ENCODE measurements around the gene PNMA3. TPM values are rescaled to one million over a fixed set of nuclear protein-coding genes. Genes with fewer than 3 reads are reported as not detected.
"Not testable (repeated sequence)": the region's sequence is repeated elsewhere in the genome, so short reads cannot be mapped to it uniquely, and the experiment has no call there.

Gene PNMA3
- total RNA-seq (2014; rRNA removed; shearing (Covaris generic)) (not detected in 2 replicates), polyA plus RNA-seq (2016; fragmentation: Nextera tagmentation; extraction: Ambion mirVana) (not detected in 2 replicates)

- WGBS, 2 experiments (ENCODE audit: low coverage in 1 of 2, low lambda C conversion rate in 2 of 2, missing lambda C conversion rate in 2 of 2): 0 to 4% methylated on average over 8 to 13 of the region's 80 CpGs
- Histone ChIP-seq H3K4me2 (ENCODE audit: unreplicated experiment) (no peak within 1 kb of the TSS), H3K36me3 (ENCODE audit: low read depth) (no peaks in the 10 kb centered on the region), H3K27me3 (replicated peaks; ENCODE audit: insufficient read depth) (no peaks in the 10 kb centered on the region), H4K20me1 (ENCODE audit: insufficient read depth) (no peaks in the 10 kb centered on the region), H3K9me2 (ENCODE audit: insufficient read depth) (no peaks in the 10 kb centered on the region), H3K9me3 (ENCODE audit: low read depth) (no peaks in the 10 kb centered on the region), H3K4me1 (ENCODE audit: insufficient read depth) (no peaks in the 10 kb centered on the region), H3K79me2 (ENCODE audit: insufficient read depth) (no peaks in the 10 kb centered on the region), H3K9ac (no peak within 1 kb of the TSS), H3K27ac (no peak within 1 kb of the TSS), H2AFZ (no peak within 1 kb of the TSS), H3F3A (ENCODE audit: insufficient read depth) (no peaks in the 10 kb centered on the region), H3K4me3 (no peak within 1 kb of the TSS)
- in situ Hi-C loops (cut with MboI): no loop called here
- DNase-seq: peak; percentile 24
- TF ChIP-seq EZH2phosphoT487 (IDR thresholded peaks at IDR 0.05; ENCODE audit: insufficient read depth, low read depth) (no peak), EZH2 (IDR thresholded peaks at IDR 0.05; ENCODE audit: insufficient read depth, poor library complexity, severe bottlenecking) (no peak)
These were observed at the start of gene PNMA3 for GRCh38 chrX:153055871-153056749. PNMA3 (plus strand) TSS chrX:153056470; CDS start chrX:153057056, 586 bp downstream.

GRCh38 chrX:153017174-153017573, 39.1 kb upstream of the PNMA3 start:
- H3K36me3 ChIP-seq (ENCODE audit: low read depth); H3K4me3 ChIP-seq; H3K27ac ChIP-seq; H3F3A ChIP-seq (ENCODE audit: insufficient read depth); H3K4me2 ChIP-seq (ENCODE audit: unreplicated experiment); H3K4me1 ChIP-seq (ENCODE audit: insufficient read depth); H3K9me2 ChIP-seq (ENCODE audit: insufficient read depth); H3K9me3 ChIP-seq (ENCODE audit: low read depth); H4K20me1 ChIP-seq (ENCODE audit: insufficient read depth); in situ Hi-C loops (cut with MboI); H3K79me2 ChIP-seq (ENCODE audit: insufficient read depth); DNase-seq; H3K27me3 ChIP-seq (replicated peaks; ENCODE audit: insufficient read depth); H3K9ac ChIP-seq; H2AFZ ChIP-seq: not testable (repeated sequence)
- 4 to 28% methylated on average over 2 of the region's 2 CpGs for WGBS, 2 experiments (ENCODE audit: low coverage in 1 of 2, low lambda C conversion rate in 2 of 2, missing lambda C conversion rate in 2 of 2)

- H3K9ac ChIP-seq: no peak overlapping the region
- no peaks in the 10 kb centered on the region for H3F3A ChIP-seq (ENCODE audit: insufficient read depth)
- no peak overlapping the region for H2AFZ ChIP-seq
- no peak for DNase-seq
- no peaks in the 10 kb centered on the region for H3K9me3 ChIP-seq (ENCODE audit: low read depth)
- in situ Hi-C loops (cut with MboI): no loop called here
- no peaks in the 10 kb centered on the region for H4K20me1 ChIP-seq (ENCODE audit: insufficient read depth)
- no peak overlapping the region for H3K4me3 ChIP-seq
- no peak overlapping the region for H3K4me2 ChIP-seq (ENCODE audit: unreplicated experiment)
- no peaks in the 10 kb centered on the region for H3K27me3 ChIP-seq (replicated peaks; ENCODE audit: insufficient read depth)
- H3K4me1 ChIP-seq (ENCODE audit: insufficient read depth): no peaks in the 10 kb centered on the region
- no peak overlapping the region for H3K27ac ChIP-seq
- TF ChIP-seq EZH2 (IDR thresholded peaks at IDR 0.05; ENCODE audit: insufficient read depth, poor library complexity, severe bottlenecking): no peak
- no peak for TF ChIP-seq EZH2phosphoT487 (IDR thresholded peaks at IDR 0.05; ENCODE audit: insufficient read depth, low read depth)
- H3K79me2 ChIP-seq (ENCODE audit: insufficient read depth): no peaks in the 10 kb centered on the region
- H3K9me2 ChIP-seq (ENCODE audit: insufficient read depth): no peaks in the 10 kb centered on the region
- H3K36me3 ChIP-seq (ENCODE audit: low read depth): no peaks in the 10 kb centered on the region
- 47 to 53% methylated on average over 3 of the region's 3 CpGs for WGBS, 2 experiments (ENCODE audit: low coverage in 1 of 2, low lambda C conversion rate in 2 of 2, missing lambda C conversion rate in 2 of 2)
These were observed 37.1 kb upstream of the PNMA3 start for GRCh38 chrX:153019166-153019565.

GRCh38 chrX:153026501-153026900, 29.8 kb upstream of the PNMA3 start:
- in situ Hi-C loops (cut with MboI): loop anchor here (25.0 kb wide), 1 partner anchor 411 kb away; the partner anchor contains the start of gene TREX2
- not testable (repeated sequence) for DNase-seq; H3K9me3 ChIP-seq (ENCODE audit: low read depth); H2AFZ ChIP-seq; H3K4me3 ChIP-seq; H3K4me1 ChIP-seq (ENCODE audit: insufficient read depth); H3K36me3 ChIP-seq (ENCODE audit: low read depth); H4K20me1 ChIP-seq (ENCODE audit: insufficient read depth); H3K4me2 ChIP-seq (ENCODE audit: unreplicated experiment); H3K27ac ChIP-seq; H3K9ac ChIP-seq; H3K27me3 ChIP-seq (replicated peaks; ENCODE audit: insufficient read depth); H3K9me2 ChIP-seq (ENCODE audit: insufficient read depth); H3F3A ChIP-seq (ENCODE audit: insufficient read depth); H3K79me2 ChIP-seq (ENCODE audit: insufficient read depth)
- WGBS, 2 experiments (ENCODE audit: low coverage in 1 of 2, low lambda C conversion rate in 2 of 2, missing lambda C conversion rate in 2 of 2): 30 to 40% methylated on average over 1 to 2 of the region's 2 CpGs

GRCh38 chrX:153028487-153028886, 27.8 kb upstream of the PNMA3 start:
- H3K36me3 ChIP-seq (ENCODE audit: low read depth); H3K27ac ChIP-seq; H3K79me2 ChIP-seq (ENCODE audit: insufficient read depth); H3K4me1 ChIP-seq (ENCODE audit: insufficient read depth); H3K9me3 ChIP-seq (ENCODE audit: low read depth); DNase-seq; H3F3A ChIP-seq (ENCODE audit: insufficient read depth); H3K9ac ChIP-seq; H2AFZ ChIP-seq; H3K4me2 ChIP-seq (ENCODE audit: unreplicated experiment); H3K4me3 ChIP-seq; H4K20me1 ChIP-seq (ENCODE audit: insufficient read depth); H3K9me2 ChIP-seq (ENCODE audit: insufficient read depth); H3K27me3 ChIP-seq (replicated peaks; ENCODE audit: insufficient read depth): not testable (repeated sequence)
- in situ Hi-C loops (cut with MboI): loop anchor here (25.0 kb wide), 1 partner anchor 409 kb away; the partner anchor contains the start of gene TREX2
- 64% methylated on average over 10 of the region's 11 CpGs; no CpG with 5 or more reads in 1 of the 2 experiments for WGBS, 2 experiments (ENCODE audit: low coverage in 1 of 2, low lambda C conversion rate in 2 of 2, missing lambda C conversion rate in 2 of 2)

Data from GM23248 (cell line).